COLO668 (cell line): ENCODE data around the gene EGFR.

Experiments used
- DNase-seq: peaks from one replicate; lab custom pipeline; 2025; ENCODE audit not compliant: unreplicated experiment; lab: John Stamatoyannopoulos, UW

Gene EGFR

DNA sequence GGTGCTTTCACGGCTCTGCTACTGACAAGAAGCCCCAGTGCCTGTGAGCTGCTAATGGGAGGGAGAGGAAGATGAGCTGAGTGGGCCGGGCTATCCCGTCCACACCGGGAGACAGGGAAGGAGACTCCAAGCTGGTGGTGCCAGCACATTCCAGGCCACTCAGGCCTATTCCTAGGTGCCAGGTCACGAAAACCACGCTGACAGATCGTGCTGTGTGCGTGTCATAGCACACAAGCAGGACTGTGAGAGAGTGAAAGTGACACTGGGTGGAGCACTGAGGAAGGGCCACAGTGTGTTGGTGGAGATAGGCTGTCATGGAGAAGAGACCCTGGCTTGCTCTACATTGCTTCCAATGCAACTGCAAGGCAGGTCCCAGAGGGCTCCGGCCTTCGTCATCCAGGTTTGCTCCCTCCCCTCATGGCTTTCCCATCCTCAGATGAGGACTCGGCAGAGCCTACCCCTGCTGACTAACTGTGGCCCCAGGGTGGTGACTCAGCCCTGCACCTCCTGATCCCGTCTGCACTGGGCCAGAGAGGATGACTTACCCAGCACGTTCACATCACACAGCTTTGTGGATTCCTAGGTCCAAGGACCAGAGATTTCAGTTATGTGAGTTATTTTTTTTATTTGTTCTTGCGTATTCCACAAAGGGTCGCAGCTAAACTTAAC is 167.3 kb downstream of the EGFR start:
- DNase-seq, result no peak

DNA sequence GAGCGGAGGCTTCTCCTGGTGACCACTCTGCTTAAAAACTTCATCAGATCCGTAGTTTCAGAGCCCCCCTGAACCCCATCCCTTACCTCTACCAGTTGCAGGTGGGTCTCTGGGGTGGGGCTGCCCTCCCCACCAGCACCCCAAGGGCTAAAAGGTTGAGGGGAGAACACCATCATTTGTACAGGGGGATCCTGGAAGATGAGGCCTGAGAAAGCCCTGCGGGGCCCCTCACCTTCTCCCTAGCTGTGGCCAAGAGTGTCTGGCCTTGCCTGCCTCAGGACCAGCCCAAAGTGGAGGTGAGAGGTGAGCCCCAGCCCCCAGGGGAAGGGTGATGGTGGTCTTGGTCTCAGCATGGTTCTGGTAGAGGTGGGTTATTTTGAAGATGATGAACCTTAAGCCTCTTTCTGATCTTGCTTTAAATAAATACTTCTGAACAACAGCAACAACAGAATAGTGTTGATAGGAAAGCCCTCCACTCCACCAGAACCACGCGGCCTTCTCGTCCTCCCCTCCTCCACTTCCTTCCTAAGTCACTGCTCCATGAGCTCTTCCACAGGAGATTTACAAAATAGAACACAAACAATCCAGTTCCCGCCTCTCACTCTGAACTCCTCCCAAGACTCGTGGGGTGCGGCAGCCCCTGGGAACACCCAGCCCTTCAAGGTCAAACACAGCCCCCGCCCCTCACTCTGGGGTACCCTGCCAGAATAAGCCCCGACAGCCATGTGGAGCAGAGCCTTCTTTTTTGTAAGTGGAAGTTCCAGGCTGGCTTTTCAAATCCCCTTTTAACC is 169.1 kb downstream of the EGFR start:
- DNase-seq, result no peak

DNA sequence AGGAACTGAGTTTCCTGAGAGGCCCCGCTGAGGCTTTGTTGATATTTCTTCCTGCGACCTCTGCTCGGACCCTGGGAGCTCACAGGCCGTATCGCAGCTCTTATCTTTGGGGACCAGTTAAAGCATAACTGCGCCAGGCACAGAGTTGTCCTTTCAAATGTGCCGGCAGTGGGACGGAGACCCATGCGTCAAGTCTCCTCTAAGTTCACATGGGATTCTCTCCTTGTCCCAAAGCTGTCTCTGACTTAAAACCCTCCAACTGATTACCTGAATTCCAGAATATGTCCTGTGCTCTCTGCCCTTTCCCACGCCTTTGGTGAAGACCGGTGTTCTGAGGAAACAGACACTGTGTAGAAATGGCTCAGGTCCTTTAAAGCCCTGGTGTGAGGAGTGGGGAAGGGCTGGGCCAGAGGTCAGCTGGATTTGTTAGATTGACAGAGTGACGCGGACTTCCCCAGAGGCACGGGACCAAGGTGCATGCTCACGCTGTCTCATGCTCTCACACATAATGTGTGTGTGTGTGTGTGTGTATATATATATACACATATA is 169.8 kb downstream of the EGFR start:
- no peak for DNase-seq

DNA sequence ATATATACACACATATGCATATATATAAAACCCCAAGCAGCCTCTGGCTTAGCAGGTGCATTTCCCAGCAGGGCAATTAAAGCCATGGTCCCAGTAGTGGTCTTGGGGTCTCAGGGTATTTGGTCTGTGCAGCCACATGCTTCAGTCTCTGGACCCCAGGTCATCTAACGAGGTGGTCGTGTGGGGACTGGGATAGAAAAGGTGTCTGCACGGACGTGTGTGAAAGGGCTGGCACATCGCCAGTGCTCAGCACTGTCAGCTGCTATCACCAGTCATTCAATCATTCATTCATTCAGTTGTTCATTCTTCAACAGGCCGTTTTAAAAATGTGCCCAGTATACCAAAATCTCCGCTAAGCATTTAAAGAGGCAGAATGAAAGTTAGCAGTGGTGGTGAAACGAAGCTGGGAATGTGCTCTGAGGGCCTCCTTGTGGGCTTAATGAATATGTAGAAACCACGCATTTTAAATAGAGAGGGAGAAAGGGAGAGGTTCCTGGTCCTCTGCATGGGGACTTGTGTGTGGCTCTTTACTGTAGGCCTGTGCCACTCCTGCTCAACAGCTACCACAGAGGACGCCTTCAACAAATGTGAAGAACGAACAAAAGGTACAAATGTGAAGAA is 170.4 kb downstream of the EGFR start:
- DNase-seq, result no peak

DNA sequence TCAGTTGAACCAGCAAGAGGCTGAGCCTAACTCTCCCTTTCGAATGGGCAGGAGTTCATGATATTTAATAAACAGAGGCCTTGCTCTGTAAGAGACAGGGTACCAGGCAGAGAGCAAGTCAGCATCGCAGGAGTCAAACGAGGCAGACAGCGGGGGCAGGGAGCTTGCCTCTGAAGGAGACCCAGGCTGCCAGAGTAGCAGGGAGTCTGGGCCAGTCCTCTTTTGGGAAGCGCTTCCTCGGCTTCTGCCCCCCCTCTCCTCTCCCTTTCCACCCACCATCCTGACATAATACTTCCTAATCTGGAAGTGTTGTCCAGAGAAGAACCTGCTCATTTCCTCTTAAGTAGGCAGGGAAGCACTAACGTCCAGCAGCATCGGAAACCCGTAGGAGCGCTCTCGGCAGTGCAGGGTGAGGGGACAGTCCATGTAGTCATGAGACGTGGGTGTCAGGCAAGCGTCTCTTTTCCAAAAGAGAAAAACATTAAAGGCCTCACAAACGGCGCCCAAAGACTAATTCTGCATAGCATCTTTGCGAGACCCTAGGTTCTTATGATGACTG is 171.1 kb downstream of the EGFR start:
- DNase-seq, result no peak

DNA sequence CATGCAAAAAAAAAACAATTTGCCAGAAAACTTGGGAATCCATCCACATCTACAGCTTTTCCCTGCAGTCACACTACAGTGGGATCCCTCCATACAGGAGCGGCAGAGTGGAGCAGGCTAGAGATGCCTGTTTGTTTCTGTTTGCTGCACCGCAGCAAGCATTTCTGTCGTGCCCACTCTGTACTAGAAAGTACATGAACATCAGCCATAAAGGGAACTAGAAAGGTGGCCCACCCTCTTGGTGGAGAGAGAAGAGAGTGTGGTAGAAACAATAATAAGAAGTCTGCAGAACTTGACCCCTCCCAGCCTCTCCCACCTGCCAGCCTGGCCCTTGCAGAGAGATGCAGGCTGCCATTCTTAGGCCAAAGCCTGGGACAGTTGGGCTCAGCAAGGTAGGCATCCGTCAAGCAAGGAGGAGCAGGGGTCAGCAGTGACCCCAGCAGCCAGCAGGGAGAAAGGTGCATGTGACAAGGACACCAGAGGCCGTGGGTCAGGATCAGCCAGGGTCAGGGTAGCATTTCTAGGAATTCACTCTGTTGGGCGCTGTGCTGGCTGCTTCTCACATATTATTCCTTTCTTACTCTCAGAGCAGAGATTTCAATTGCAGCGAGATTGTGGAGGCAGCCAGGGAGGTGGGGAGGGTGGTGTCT is 171.8 kb downstream of the EGFR start:
- DNase-seq, result no peak

DNA sequence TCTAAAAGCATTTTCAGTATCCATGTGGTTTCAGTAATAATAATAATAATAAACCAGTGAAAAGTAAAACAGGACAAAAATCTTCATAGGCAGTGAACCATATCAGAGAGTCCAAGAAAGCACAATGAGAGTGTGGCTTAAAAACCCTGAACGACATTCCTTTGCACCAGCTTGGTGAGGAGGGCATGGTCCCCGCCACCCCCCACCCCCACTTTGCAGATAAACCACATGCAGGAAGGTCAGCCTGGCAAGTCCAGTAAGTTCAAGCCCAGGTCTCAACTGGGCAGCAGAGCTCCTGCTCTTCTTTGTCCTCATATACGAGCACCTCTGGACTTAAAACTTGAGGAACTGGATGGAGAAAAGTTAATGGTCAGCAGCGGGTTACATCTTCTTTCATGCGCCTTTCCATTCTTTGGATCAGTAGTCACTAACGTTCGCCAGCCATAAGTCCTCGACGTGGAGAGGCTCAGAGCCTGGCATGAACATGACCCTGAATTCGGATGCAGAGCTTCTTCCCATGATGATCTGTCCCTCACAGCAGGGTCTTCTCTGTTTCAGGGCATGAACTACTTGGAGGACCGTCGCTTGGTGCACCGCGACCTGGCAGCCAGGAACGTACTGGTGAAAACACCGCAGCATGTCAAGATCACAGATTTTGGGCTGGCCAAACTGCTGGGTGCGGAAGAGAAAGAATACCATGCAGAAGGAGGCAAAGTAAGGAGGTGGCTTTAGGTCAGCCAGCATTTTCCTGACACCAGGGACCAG is 172.5 kb downstream of the EGFR start:
- DNase-seq, result no peak

DNA sequence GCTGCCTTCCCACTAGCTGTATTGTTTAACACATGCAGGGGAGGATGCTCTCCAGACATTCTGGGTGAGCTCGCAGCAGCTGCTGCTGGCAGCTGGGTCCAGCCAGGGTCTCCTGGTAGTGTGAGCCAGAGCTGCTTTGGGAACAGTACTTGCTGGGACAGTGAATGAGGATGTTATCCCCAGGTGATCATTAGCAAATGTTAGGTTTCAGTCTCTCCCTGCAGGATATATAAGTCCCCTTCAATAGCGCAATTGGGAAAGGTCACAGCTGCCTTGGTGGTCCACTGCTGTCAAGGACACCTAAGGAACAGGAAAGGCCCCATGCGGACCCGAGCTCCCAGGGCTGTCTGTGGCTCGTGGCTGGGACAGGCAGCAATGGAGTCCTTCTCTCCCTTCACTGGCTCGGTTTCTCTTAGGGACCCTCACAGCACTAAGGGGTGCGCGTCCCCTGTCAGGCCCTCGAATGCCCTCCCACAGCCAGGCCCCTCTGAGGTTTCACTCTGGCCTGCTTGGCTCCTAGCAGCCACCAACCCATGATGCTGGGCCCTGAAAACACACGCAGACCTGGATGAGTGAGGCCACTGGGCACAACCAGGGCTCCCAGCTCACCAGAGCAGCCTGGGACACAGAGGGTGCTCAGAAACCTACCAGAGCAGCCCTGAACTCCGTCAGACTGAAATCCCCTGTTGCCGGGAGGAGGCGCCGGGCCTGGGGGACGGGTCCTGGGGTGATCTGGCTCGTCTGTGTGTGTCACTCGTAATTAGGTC is 173.3 kb downstream of the EGFR start:
- DNase-seq, result no peak

DNA sequence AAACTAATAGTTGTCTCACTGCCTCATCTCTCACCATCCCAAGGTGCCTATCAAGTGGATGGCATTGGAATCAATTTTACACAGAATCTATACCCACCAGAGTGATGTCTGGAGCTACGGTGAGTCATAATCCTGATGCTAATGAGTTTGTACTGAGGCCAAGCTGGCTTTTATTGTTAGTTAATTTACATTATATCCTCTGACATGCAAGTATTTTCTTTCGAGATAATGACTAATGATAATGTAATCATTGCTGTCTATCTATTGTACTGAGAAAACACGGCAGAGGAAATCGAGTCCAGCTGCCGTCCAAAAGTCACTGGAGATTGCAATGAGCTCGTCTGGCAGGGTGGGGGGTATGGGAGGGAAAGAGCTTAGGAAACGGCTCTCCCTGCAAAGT is 173.9 kb downstream of the EGFR start:
- no peak for DNase-seq

DNA sequence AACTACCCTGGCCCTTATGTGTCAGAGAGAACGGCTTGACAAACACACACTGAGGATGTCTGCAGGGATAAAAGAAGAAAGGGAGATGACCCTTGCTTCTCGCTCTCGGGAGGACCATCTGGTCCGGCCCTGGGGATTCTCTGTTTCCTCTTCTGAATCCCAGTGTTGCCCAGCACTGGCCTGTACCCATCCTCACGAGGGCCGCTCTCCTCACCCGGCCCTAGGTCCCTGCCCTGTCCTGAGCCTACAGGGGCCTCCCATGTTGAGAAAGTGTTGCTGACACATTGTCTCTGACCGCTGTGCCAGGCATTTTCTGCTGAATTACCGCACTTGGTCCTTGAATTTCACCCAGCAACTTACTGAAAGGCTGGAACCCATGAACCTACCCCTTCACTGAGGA is 174.4 kb downstream of the EGFR start:
- no peak for DNase-seq

DNA sequence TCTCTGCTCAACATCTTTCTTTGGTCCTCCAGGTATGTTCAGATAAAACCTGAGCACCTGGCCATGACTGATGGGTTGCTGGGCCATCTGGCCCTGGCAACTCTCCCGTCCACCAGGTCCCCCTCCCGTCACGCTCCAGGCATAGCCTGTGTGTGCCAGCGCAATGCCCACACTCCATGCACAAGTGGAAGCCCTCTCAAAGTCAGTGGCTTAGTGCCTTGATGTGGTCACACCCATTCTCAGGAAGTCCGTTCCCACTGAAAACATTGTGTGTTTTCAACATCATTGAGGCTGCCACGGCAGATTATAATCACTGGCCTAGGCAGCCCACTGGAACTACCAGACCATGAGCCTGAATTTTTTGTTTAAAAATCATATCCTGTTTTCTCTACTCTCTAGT is 175.7 kb downstream of the EGFR start:
- DNase-seq, result no peak

DNA sequence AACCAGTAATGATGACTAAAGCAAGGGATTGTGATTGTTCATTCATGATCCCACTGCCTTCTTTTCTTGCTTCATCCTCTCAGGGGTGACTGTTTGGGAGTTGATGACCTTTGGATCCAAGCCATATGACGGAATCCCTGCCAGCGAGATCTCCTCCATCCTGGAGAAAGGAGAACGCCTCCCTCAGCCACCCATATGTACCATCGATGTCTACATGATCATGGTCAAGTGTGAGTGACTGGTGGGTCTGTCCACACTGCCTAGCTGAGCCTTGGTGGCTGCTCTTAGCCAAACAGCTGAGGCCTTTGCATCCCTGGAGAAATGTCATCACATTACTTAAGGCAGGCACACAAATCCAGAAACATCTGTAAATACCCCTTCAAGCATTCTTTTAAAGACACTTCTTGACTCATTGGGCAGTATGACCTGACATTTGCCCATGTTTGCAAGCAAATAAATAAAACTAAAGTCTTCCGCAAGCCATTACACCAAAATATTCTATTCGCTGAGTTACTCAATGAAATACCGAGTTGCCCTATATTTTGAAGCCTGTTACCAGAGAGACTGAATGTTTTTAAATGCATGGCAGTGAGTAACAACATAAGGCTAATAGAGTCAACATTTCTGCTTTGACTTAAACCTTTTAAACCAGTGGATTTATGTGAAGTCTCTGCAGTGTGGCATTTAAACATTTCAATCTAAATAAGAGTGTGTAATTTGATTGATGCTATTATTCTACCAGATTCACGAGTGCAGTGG is 180.0 kb downstream of the EGFR start:
- no peak for DNase-seq

DNA sequence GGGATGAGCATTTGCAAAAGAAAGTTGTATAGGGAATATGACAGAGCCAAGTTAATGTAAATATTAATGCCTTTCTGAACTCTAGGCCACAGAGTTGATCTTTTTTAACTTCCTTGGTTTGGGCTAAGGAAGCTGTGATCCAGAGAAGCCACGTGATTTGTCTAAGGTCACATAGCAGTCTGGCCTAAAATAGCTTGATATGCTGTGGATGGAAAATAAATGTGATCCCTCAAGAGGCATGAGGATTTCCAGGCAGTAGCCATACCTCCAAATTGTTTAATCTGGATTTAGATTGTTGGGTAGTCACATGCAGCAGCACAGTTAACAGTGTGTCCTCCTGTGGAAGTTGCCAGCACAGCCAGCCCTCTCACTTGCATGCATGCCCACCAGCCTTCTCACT is 180.6 kb downstream of the EGFR start:
- no peak for DNase-seq

DNA sequence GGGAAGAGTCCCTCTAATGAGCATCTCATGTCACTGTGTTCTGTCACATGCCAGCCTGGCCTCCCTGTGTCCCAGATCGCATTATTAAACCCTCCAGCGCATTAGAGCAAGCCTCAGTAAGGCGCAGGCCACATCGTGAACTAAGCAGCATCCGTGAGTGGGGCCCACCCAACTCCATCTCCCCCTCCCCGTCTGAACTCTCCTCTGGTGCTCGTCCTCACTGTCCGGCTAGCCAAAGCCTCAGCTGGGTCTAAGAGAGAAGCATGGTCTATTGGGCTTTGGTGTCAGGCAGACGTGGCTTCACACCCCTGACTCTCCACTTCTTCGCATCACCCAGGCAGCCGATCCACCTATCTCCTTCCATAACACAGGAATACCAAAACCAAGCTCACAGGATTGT is 181.6 kb downstream of the EGFR start:
- no peak for DNase-seq

DNA sequence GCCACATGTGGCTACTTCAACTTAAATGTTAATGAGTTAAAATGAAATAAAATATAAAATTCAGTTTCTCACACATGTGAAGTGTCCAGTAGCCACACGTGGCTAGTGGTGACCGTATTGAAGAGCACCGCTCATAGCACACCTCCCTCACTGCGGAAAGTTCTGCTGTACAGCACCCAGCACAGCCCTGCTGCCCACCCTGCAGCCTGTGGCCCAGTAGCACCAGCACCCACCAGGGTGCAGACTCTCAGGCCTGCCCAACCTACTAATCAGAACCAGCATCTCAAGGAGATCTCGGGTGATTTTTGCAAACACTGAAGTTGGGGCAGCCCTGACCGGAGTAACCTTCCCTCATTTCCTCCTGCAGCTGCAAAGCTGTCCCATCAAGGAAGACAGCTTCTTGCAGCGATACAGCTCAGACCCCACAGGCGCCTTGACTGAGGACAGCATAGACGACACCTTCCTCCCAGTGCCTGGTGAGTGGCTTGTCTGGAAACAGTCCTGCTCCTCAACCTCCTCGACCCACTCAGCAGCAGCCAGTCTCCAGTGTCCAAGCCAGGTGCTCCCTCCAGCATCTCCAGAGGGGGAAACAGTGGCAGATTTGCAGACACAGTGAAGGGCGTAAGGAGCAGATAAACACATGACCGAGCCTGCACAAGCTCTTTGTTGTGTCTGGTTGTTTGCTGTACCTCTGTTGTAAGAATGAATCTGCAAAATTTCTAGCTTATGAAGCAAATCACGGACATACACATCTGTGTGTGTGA is 183.5 kb downstream of the EGFR start:
- no peak for DNase-seq

DNA sequence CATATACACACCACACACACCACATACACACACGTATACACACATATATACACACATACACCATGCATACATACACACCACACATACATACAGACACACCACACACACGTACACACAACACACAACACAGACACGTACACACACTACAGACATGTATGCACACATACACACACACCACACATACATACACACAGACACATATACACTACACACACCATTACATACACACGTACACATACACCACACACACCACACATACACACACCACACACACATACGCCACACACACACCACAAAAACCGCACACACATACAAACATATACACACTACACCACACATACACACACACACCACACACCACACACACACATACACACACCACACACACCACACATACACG is 184.5 kb downstream of the EGFR start:
- DNase-seq, result no peak

DNA sequence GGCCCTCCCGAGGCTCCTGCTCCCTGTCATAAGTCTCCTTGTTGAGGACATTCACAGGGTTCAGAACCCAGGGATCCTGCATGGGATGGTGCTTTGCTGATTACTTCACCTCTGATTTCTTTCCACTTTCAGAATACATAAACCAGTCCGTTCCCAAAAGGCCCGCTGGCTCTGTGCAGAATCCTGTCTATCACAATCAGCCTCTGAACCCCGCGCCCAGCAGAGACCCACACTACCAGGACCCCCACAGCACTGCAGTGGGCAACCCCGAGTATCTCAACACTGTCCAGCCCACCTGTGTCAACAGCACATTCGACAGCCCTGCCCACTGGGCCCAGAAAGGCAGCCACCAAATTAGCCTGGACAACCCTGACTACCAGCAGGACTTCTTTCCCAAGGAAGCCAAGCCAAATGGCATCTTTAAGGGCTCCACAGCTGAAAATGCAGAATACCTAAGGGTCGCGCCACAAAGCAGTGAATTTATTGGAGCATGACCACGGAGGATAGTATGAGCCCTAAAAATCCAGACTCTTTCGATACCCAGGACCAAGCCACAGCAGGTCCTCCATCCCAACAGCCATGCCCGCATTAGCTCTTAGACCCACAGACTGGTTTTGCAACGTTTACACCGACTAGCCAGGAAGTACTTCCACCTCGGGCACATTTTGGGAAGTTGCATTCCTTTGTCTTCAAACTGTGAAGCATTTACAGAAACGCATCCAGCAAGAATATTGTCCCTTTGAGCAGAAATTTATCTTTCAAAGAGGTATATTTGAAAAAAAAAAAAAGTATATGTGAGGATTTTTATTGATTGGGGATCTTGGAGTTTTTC is 186.5 kb downstream of the EGFR start:
- no peak for DNase-seq
